ENCODE measurements around the gene OSBPL2. TPM values are rescaled to one million over a fixed set of nuclear protein-coding genes. Genes with fewer than 3 reads are reported as not detected.

Gene OSBPL2
- total RNA-seq, 1 donor from 2014 or later: 26.6 TPM

DNA sequence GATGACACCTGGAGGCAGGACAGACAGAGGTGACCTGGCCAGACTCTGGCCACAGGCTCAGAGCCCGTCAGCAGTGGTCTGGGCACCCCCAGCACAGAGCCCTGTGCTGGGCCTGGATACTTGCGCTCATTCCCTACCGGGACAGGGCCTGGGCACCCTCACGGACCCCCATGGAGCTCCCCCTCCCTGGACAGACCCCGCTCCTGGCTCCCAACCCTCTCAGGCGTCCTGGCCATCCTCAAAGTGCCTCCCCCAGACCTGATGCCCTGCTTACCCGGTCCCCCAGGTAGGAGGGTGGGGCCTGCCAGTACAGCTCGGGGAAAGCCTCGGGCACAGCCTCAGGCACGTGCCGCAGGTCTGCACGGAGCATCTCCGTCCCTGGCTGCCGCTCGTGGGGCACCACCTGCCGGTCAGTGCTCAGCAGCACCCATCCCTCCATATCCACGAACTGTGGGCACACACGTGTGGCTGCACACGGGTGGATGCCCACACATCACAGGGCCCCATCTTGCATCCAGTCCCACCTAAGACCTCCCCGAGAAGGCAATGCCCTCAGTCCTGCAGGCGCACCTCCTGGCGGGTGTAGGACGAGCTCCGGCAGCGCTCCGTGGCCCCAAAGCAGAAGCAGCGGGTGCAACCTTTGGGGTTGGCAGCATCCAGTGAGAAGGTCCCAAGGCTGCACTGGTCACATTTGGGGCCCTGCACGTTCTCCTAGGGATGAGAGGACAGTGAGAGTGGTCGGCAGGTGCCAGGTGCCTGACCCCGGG, 88.8 kb downstream of the OSBPL2 start:
- Histone ChIP-seq H3K27ac (ENCODE audit: low read depth, low read length) (no peak overlapping the region), H3K9ac (ENCODE audit: low read depth in 1 of 3, low read length in 3 of 3) (no peak overlapping the region), H3K4me1 (ENCODE audit: control insufficient read depth in 3 of 3, insufficient read depth in 3 of 3, low read length in 3 of 3) (no peaks in the 10 kb centered on the region), H3K9me3 (ENCODE audit: control insufficient read depth in 3 of 3, low read length in 3 of 3) (no peaks in the 10 kb centered on the region), H3K27me3 (ENCODE audit: control insufficient read depth in 3 of 3, insufficient read depth in 3 of 3, low read length in 3 of 3) (no peaks in the 10 kb centered on the region), H3K36me3 (ENCODE audit: control insufficient read depth in 3 of 3, insufficient read depth in 3 of 3, low read length in 3 of 3) (peaks cover 9 to 25% (median 16%) of the 10 kb centered on the region in 3 donors), H3K4me3 (ENCODE audit: low read length in 3 of 3) (no peak overlapping the region)

DNA sequence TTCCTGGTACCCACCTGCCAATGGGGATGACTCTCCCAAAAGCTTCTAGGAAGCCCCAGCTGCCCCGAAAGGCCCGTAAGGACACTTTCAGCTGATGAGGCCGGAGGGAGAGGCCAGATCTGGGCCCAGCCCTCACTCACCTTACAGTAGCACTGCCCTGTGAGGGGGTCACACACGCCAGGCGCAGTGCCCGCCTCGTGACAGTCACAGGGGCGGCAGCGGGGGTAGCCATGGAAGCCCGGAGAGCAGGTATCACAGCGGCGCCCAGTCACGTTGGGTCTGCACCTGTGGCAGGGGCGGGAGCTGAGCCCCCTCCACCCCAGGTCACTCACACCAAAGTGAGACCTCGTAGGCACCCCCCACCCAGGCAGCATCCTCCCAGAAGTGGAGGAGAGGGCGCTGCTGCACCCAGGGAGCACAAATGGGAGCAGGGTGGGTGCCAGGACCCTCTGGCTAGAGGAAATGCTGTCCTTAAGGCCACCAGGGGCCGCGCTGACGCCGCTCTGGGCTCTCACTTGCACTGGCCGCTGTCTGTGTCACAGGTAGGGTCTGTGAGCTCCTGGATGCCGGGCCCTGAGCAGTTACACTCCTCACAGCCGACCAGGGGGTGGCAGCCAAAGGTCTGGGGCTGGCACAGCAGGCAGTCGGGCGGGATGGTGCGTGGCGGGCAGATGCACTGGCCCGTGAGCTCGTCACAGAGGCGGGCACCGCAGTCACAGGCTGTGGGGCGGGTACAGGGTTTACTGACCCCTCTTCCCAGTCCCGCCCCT, 89.6 kb downstream of the OSBPL2 start:
- H3K27ac ChIP-seq (ENCODE audit: low read depth, low read length): no peak overlapping the region
- H3K36me3 ChIP-seq (ENCODE audit: control insufficient read depth in 3 of 3, insufficient read depth in 3 of 3, low read length in 3 of 3): peaks cover 9 to 25% (median 20%) of the 10 kb centered on the region in 3 donors
- H3K4me1 ChIP-seq (ENCODE audit: control insufficient read depth in 3 of 3, insufficient read depth in 3 of 3, low read length in 3 of 3): no peaks in the 10 kb centered on the region
- no peaks in the 10 kb centered on the region for H3K9me3 ChIP-seq (ENCODE audit: control insufficient read depth in 3 of 3, low read length in 3 of 3)
- H3K27me3 ChIP-seq (ENCODE audit: control insufficient read depth in 3 of 3, insufficient read depth in 3 of 3, low read length in 3 of 3): no peaks in the 10 kb centered on the region
- H3K4me3 ChIP-seq (ENCODE audit: low read length in 3 of 3): no peak overlapping the region
- H3K9ac ChIP-seq (ENCODE audit: low read depth in 1 of 3, low read length in 3 of 3): no peak overlapping the region

DNA sequence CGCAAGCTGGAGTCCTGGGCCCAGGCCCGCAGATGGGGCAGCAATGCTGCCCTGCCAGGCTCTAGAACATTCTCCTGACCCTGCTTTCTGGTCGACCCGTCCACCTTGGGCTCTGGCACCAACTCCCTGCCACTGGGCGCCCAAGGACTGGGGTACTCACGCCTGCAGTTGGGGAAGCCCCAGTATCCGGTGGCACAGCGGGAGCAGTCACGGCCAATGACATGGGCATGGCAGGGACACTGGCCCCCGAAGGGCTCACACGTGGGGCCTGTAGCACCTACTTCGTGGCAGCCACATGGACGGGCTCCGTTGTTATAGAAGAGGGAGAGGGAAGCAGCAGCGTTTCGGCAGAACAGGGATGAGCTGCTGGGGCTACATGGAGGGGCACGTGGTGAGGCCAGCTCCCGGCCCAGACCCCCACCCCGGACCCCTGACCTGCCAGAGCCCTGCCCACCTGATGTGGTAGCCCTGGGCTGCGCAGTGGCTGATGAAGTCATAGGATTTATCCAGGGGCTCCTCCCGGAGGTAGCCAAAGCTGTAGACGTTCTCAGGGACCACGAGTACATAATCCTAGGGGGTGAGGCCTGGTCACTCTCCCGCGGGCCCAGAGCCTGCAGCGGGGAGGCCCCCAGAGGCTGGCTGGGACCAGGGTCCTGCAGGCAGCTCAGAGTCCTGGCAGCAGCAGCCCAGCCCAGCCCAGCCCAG, 90.5 kb downstream of the OSBPL2 start:
- Histone ChIP-seq H3K9ac (ENCODE audit: low read depth in 1 of 3, low read length in 3 of 3) (no peak overlapping the region), H3K9me3 (ENCODE audit: control insufficient read depth in 3 of 3, low read length in 3 of 3) (no peaks in the 10 kb centered on the region), H3K4me1 (ENCODE audit: control insufficient read depth in 3 of 3, insufficient read depth in 3 of 3, low read length in 3 of 3) (no peaks in the 10 kb centered on the region), H3K27me3 (ENCODE audit: control insufficient read depth in 3 of 3, insufficient read depth in 3 of 3, low read length in 3 of 3) (no peaks in the 10 kb centered on the region), H3K4me3 (ENCODE audit: low read length in 3 of 3) (no peak overlapping the region), H3K27ac (ENCODE audit: low read depth, low read length) (no peak overlapping the region), H3K36me3 (ENCODE audit: control insufficient read depth in 3 of 3, insufficient read depth in 3 of 3, low read length in 3 of 3) (peaks cover 9 to 25% (median 21%) of the 10 kb centered on the region in 3 donors)

DNA sequence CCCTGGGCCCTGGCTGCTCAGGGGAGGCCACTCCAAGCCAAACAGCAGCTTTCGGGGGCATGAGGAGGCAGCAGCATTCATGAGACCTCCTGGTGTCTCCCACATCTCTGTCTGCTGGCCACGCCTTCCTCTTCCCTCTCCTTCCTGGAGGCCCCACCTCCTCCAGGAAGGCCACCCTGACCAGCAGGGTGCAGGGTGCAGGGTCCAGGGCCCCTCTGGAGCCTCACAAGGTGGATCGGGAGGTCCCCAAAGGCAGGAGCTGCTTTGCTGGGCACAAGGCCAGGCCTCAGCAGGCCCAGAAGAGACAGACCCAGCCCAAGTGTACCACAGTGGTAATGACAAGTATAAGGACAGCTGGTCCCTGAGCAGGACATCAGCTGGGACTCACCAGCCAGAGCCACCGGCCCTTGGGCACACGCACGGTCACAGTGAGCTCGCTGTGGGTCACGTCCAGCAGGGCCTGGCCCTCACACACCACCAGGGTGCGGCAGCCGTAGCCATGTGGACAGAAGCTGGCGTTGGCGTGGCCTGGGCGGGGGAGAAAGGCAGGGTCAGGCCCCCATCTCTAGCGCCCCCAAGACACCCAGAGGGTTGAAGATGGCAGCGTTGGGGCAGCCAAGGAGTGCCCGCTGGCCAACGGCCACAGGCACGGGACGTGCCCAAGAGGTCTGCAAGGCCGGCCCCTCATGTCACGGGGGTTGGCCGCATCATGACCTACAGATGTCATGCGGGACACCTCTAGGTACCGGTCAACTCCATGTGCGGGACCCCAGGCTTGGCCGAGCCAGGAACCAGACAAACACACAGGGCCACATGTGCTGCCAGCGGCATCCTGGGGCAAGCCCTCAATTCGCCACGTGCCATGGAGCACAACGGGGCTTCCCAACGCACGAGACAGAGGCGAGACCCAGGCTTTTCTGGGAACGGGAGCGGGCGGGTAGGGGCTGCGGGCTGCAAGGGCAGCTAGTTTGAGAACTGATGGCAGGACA, 91.4 kb downstream of the OSBPL2 start:
- H3K4me1 ChIP-seq (ENCODE audit: control insufficient read depth in 3 of 3, insufficient read depth in 3 of 3, low read length in 3 of 3): no peaks in the 10 kb centered on the region
- H3K9me3 ChIP-seq (ENCODE audit: control insufficient read depth in 3 of 3, low read length in 3 of 3): no peaks in the 10 kb centered on the region
- no peak overlapping the region for H3K27ac ChIP-seq (ENCODE audit: low read depth, low read length)
- peaks cover 8 to 25% (median 23%) of the 10 kb centered on the region in 3 donors for H3K36me3 ChIP-seq (ENCODE audit: control insufficient read depth in 3 of 3, insufficient read depth in 3 of 3, low read length in 3 of 3)
- H3K4me3 ChIP-seq (ENCODE audit: low read length in 3 of 3): no peak overlapping the region
- no peak overlapping the region for H3K9ac ChIP-seq (ENCODE audit: low read depth in 1 of 3, low read length in 3 of 3)
- H3K27me3 ChIP-seq (ENCODE audit: control insufficient read depth in 3 of 3, insufficient read depth in 3 of 3, low read length in 3 of 3): no peaks in the 10 kb centered on the region

DNA sequence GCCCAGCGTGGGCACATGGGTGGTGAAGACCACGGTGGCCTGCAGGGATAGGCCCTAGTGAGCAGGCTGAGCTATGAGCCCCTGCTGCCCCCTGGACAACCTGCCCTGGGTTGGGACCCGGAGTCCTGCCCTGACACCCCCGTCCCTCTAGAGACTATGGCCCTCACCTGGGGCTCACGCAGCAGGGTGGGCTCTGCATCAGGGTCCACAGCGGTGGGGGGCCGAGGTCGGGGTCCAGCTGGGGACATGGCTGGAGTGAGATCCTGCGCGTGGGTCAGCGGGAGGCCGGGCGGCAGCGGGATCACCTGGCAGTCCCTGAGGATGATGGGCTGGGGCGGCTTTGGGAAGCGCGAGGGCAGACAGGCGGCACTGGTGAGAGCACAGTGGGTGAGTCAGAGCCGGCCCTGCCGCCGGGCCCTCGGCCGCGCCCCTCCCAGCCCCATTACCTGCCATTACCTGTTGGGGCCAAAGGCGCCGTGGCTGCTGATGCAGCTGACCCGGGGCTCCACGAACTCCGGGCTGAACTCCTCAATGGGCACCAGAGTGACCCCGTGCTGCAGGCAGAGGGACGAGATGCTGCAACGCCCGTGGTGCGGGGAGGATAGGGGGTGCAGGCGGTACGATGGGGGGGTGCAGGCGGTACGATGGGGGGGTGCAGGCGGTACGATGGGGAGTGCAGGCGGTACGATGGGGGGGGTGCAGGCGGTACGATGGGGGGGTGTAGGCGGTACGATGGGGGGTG, 92.4 kb downstream of the OSBPL2 start:
- no peaks in the 10 kb centered on the region for H3K4me1 ChIP-seq (ENCODE audit: control insufficient read depth in 3 of 3, insufficient read depth in 3 of 3, low read length in 3 of 3)

DNA sequence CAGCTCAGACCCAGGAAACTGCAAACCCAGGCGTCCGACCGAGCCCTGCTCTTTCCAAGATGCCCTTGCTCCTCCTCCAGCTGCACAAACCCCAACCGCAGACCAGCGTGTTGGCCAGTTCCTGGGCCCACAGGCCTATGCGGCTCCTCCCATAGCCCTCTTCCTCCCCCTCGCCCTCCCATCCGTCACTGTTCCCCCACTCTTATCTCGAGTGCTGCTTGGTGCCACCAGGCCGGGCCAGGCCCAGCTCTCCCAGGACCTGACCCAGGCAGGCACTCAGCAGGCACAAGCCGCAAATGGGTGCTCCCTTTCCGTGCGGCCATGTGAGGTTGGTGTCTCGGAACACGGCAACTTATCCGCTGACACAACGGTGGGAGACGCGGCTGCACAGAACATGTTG, 93.0 kb downstream of the OSBPL2 start:
- no peak overlapping the region for H3K27ac ChIP-seq (ENCODE audit: low read depth, low read length)
- H3K36me3 ChIP-seq (ENCODE audit: control insufficient read depth in 3 of 3, insufficient read depth in 3 of 3, low read length in 3 of 3): peaks cover 6 to 25% (median 19%) of the 10 kb centered on the region in 3 donors
- no peaks in the 10 kb centered on the region for H3K9me3 ChIP-seq (ENCODE audit: control insufficient read depth in 3 of 3, low read length in 3 of 3)
- H3K27me3 ChIP-seq (ENCODE audit: control insufficient read depth in 3 of 3, insufficient read depth in 3 of 3, low read length in 3 of 3): no peaks in the 10 kb centered on the region
- no peak overlapping the region for H3K9ac ChIP-seq (ENCODE audit: low read depth in 1 of 3, low read length in 3 of 3)
- H3K4me1 ChIP-seq (ENCODE audit: control insufficient read depth in 3 of 3, insufficient read depth in 3 of 3, low read length in 3 of 3): no peaks in the 10 kb centered on the region
- no peak overlapping the region for H3K4me3 ChIP-seq (ENCODE audit: low read length in 3 of 3)

More for the DNA sequence above, 92.4 kb downstream of the OSBPL2 start:
- no peaks in the 10 kb centered on the region for H3K27me3 ChIP-seq (ENCODE audit: control insufficient read depth in 3 of 3, insufficient read depth in 3 of 3, low read length in 3 of 3)
- H3K27ac ChIP-seq (ENCODE audit: low read depth, low read length): no peak overlapping the region
- no peak overlapping the region for H3K4me3 ChIP-seq (ENCODE audit: low read length in 3 of 3)
- H3K9me3 ChIP-seq (ENCODE audit: control insufficient read depth in 3 of 3, low read length in 3 of 3): no peaks in the 10 kb centered on the region
- H3K9ac ChIP-seq (ENCODE audit: low read depth in 1 of 3, low read length in 3 of 3): no peak overlapping the region
- peaks cover 6 to 25% (median 19%) of the 10 kb centered on the region in 3 donors for H3K36me3 ChIP-seq (ENCODE audit: control insufficient read depth in 3 of 3, insufficient read depth in 3 of 3, low read length in 3 of 3)

DNA sequence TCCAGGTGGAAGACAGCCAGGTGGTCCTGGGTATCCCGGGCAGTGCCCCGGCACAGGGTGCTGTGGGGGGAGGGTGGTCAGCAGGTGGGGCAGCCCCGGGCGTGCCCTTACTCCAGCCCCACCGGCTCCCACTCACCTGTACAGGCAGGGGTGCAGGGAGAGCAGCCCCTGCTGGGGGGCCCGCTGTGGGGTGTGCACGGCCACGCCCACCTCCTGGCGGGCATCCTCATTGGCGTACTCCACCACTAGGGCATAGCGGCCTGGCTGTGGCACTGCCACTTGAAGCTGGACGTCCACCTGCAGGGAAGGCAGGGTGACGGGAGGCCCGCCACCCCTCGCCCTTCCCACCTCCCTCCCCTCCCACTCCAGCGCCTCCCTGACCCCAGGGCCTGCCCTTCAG, 94.1 kb downstream of the OSBPL2 start:
- H3K36me3 ChIP-seq (ENCODE audit: control insufficient read depth in 3 of 3, insufficient read depth in 3 of 3, low read length in 3 of 3): peaks cover 13 to 33% (median 22%) of the 10 kb centered on the region in 3 donors

DNA sequence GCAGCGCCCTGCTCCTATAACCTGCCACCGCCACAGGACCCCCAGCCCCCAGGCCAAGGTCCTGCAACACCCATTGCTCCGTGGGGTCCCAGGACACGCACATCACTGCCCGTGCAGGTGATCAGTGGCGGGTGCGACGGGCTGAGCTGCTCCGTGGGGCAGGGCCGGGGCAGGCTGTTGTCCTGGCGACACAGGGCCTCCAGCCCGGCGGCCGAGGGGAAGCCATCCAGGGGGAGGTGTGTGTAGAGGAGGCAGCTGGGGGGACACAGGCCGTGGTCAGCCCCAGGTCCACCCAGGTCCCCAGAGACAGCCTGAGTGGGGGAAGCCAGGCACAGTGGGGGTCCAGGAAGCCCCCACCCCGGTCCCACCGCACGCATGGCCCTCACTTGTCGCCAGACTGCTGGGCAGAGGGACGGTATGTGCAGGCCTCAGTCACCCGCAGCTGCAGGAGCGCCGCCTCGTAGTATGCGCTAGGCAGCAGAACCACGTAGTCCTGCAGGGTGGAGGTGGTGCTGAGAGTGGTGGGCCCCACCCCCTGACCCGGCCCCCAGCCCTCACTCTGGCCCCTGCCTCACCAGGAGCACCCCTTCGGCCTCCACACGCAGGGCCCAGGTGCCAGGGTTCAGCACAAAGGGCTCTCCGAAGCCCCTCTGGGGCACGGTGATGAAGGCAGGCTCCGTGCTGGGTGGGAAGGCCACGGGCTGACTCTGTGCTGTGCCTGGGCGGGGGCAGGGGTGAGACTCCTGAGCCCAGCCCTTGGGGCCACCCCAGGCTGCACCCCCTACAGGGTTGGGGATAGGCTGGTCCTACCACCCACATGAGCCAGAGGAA, 94.9 kb downstream of the OSBPL2 start:
- Histone ChIP-seq H3K4me1 (ENCODE audit: control insufficient read depth in 3 of 3, insufficient read depth in 3 of 3, low read length in 3 of 3) (no peaks in the 10 kb centered on the region), H3K9ac (ENCODE audit: low read depth in 1 of 3, low read length in 3 of 3) (no peak overlapping the region), H3K4me3 (ENCODE audit: low read length in 3 of 3) (no peak overlapping the region), H3K9me3 (ENCODE audit: control insufficient read depth in 3 of 3, low read length in 3 of 3) (no peaks in the 10 kb centered on the region), H3K27ac (ENCODE audit: low read depth, low read length) (no peak overlapping the region), H3K27me3 (ENCODE audit: control insufficient read depth in 3 of 3, insufficient read depth in 3 of 3, low read length in 3 of 3) (no peaks in the 10 kb centered on the region), H3K36me3 (ENCODE audit: control insufficient read depth in 3 of 3, insufficient read depth in 3 of 3, low read length in 3 of 3) (peaks cover 14 to 29% (median 28%) of the 10 kb centered on the region in 3 donors)

More for the DNA sequence above, 94.1 kb downstream of the OSBPL2 start:
- H3K27ac ChIP-seq (ENCODE audit: low read depth, low read length): no peak overlapping the region
- H3K9ac ChIP-seq (ENCODE audit: low read depth in 1 of 3, low read length in 3 of 3): no peak overlapping the region
- H3K4me1 ChIP-seq (ENCODE audit: control insufficient read depth in 3 of 3, insufficient read depth in 3 of 3, low read length in 3 of 3): no peaks in the 10 kb centered on the region
- no peak overlapping the region for H3K4me3 ChIP-seq (ENCODE audit: low read length in 3 of 3)
- no peaks in the 10 kb centered on the region for H3K9me3 ChIP-seq (ENCODE audit: control insufficient read depth in 3 of 3, low read length in 3 of 3)
- H3K27me3 ChIP-seq (ENCODE audit: control insufficient read depth in 3 of 3, insufficient read depth in 3 of 3, low read length in 3 of 3): no peaks in the 10 kb centered on the region

All from skeletal muscle tissue (tissue), 4 donors.